Lower leg skin (tissue), 4 donors: Measurements from ENCODE around the gene MYO1C. TPM values are rescaled to one million over a fixed set of nuclear protein-coding genes. Genes with fewer than 3 reads are reported as not detected.

Experiments
- DNase-seq, 2 donors: peaks; one replicate each; pipeline ENCODE4 v3.0.0-alpha.2; 2019; ENCODE audit warnings: low spot score in 2 of 2
- H3K4me3 ChIP-seq: fragments of 200-600 bp; sonication (generic); 2 replicates; pipeline ENCODE4 v1.5.1; 2017; ENCODE audit warnings: mild to moderate bottlenecking, low read depth; ENCODE audit not compliant: poor library complexity, severe bottlenecking
- CTCF ChIP-seq, 3 donors: fragments of 450-650 bp; IDR thresholded peaks; one replicate each; pipeline ENCODE4 v1.5.1; 2016; ENCODE audit warnings: antibody characterized with exemption in 3 of 3, mild to moderate bottlenecking in 3 of 3, moderate library complexity in 2 of 3
- POLR2A ChIP-seq, 2 donors: fragments of 450-650 bp; IDR thresholded peaks; one replicate each; pipeline ENCODE4 v1.6.1; 2016 to 2017; ENCODE audit warnings: antibody characterized with exemption in 2 of 2, mild to moderate bottlenecking in 1 of 2, moderate library complexity in 1 of 2
- WGBS, 2 donors: methylation state at CpG; one replicate each; pipeline ENCODE4 v1.1.5; 2018; 5-methylcytosine and 5-hydroxymethylcytosine counted together
- intact Hi-C: fragments of 100-400 bp; cut with DNase I; formaldehyde crosslinking; loops from one replicate; pipeline ENCODE4 v1.15.0; 2023; ENCODE audit warnings: low total_unique reads
- total RNA-seq, 4 donors: library from RNA; depleted of rRNA; stranded (reverse); fragments of >200 nt; gene quantifications; one replicate each; pipeline ENCODE4 v1.1.0, GENCODE V29; 2016

MYO1C gene
- total RNA-seq, 4 donors from 2014 or later: 71.3 to 101 (median 84.8) TPM

DNA sequence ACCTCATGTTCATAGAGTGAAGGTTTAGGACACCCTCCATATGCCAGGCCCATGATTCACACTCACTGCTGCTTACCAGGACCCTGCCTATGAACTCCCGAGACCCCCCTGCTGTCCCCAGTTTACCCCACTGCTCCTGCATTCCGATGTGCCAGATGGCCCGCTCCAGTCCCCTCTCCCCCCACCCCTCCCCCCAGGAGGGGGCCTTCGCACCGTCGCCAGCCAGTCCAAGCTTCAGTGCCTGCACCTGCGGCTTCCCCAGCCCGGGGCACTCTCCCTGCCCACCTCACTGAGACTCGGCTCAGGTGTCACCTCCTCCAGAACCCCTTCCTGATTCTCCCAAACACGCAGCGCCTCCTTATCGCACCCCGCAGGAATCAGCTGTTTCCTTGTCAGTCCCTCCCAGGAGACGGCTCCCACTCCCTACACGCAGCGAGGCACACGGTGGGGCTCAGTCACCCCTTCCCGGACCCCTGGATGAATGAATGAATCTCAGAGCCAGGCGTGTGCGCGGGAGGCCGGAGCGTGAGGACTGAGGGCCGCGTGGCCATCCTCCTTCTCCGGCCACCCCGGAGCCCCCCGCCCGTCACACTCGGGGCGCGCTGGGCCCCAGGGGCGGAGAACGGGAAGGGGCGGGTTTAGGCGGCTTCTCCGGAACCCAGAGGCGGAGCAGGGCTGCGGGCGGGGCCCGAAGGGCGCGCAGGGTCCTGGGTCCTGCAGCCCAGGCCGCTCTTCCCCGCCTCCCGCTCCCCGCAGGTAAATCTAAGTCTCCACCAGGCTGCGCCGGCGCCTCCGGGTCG is 1.6 kb downstream of the MYO1C start:
- WGBS, 2 donors: 3 to 5% methylated on average over 20 to 23 of the region's 52 CpGs
- TF ChIP-seq POLR2A (IDR thresholded peaks at IDR 0.05): peak in 1 of 2 donors; percentile 27
- TF ChIP-seq CTCF (IDR thresholded peaks at IDR 0.05): no peak
- intact Hi-C loops: no loop called here
- peak in 1 of 2 donors; percentile 93 for DNase-seq
- peak overlapping the region; percentile 43 for H3K4me3 ChIP-seq

DNA sequence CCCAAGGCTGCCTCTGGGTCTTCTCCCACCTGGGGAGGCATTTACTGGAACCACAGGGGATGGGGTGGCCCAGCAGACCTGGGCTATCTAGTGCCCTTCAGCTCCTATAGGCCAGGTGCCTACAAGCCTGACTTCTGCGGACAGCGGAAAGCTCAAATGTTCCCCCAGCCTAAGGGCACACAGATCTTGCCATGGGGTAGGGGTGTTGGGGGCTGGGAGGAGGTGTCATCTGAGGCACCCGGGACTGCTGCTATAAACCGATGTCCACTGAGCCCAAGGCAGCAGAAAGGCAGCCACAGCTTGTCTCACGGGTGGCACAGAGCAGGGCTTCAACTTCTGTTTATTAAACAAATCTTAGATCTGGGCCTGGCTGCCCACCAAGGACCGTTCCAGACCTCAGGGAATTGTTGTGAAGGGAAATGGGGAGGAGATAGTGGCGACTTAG is 3.6 kb downstream of the MYO1C start:
- H3K4me3 ChIP-seq: no peak overlapping the region
- intact Hi-C loops: no loop called here
- no peak for DNase-seq
- TF ChIP-seq CTCF (IDR thresholded peaks at IDR 0.05) (no peak), POLR2A (IDR thresholded peaks at IDR 0.05) (no peak)
- 67 to 71% methylated on average over 7 of the region's 7 CpGs for WGBS, 2 donors

DNA sequence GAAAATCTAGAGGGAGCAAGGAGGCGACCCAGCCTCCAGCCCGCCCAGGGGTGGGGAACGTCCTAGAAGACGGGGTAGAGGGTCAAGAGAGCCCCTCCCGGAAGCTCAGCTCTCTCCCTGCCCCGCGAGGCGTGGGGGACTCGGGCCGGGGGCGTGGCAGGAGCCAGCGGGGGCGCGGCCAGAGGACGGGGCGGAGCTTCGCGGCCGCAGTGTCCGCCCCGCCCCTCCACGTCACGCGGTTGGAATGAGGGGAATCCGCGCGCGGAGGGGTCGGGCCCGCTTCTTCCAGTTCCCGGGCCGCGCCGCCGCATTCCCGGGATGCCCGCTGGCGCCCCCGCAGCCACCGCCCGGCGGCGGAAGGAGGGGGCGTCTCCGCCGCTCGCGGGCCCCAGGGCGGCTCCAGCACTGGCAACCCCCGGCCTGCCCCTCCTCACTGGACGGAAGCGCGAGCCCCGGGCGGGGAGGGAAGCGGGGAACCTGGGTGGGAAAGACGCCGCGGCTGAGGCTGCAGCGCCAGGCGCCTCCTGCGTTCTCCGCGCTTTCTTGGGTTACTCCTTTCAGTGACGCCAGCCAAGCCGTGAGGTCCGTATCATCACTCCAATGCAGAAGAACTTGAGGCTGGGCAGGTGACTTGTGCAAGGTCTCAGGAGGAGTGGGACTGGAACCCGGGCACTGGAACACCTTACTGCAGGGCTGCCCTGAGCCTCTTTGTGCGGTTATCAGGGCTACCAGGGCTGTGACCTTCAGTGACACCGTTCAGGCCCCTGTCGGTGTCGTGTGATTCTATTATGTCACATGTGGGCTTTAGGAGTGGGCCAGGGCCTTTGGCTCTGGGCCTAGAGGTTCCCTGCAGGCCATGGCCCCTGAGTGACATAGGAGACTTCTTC is 4.3 kb downstream of the MYO1C start:
- intact Hi-C loops: no loop called here
- peak overlapping the region; percentile 31 for H3K4me3 ChIP-seq
- 3 to 6% methylated on average over 33 to 35 of the region's 72 CpGs for WGBS, 2 donors
- TF ChIP-seq CTCF (IDR thresholded peaks at IDR 0.05): no peak
- no peak for TF ChIP-seq POLR2A (IDR thresholded peaks at IDR 0.05)
- peak; percentile 72 to 97 for DNase-seq

DNA sequence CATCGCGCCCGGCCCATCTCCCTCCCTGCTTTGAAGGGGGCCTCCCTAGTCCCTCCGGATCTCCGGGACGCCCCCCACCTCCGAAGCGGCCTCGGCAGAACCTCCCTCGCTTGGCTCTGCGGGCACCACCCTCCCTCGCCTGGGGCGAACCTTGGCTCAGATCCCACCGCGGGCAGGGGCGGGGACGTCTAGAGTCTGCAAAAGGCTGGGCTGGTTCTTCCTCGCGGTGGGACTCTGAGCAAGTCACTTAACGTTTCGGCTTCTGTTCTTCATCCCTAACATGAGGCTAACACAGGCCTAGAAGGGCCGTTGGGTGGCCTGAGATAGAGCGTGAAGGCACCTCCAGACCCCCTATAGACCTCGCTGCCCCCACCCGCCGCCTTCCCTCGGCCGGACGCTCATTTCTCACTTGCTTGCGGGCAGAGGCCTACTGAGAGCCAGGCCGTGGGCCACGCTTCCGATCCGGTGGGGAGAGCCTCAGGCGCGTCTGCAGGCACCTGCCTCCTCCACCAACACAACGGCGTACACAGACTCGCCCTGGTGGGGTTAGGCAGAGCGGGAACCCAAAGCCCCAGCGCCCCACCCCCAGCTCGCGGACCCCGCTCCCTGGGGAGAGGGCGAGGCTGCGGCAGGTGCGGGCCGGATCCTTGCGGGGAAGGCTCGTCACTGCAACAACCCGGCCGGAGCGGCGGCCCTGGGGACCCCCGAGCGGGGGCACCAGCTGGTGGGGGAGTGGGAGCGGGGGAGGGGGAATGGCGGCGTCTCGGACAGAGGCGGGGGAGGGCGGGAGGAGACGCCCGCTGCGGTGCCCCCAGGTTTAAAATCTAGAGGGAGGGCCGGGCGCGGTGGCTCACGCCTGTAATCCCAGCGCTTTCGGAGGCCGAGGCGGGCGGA is 5.4 kb downstream of the MYO1C start:
- DNase-seq: peak; percentile 88 to 98
- intact Hi-C loops: no loop called here
- TF ChIP-seq POLR2A (IDR thresholded peaks at IDR 0.05): no peak
- no peak for TF ChIP-seq CTCF (IDR thresholded peaks at IDR 0.05)
- WGBS, 2 donors: 3% methylated on average over 51 to 52 of the region's 74 CpGs
- no peak overlapping the region for H3K4me3 ChIP-seq
